HG03354 (cell line): ENCODE measurements around the gene ICAM3.
"Not testable (repeated sequence)": the region's sequence is repeated elsewhere in the genome, so short reads cannot be mapped to it uniquely, and the experiment has no call there.

Source experiments
- ATAC-seq: cut with Tn5 transposase; IDR thresholded peaks from one replicate; pipeline ENCODE4 v1.9.1; 2021; ENCODE audit warnings: mild to moderate bottlenecking; ENCODE audit not compliant: unreplicated experiment, poor library complexity, severe bottlenecking

The ICAM3 gene

DNA sequence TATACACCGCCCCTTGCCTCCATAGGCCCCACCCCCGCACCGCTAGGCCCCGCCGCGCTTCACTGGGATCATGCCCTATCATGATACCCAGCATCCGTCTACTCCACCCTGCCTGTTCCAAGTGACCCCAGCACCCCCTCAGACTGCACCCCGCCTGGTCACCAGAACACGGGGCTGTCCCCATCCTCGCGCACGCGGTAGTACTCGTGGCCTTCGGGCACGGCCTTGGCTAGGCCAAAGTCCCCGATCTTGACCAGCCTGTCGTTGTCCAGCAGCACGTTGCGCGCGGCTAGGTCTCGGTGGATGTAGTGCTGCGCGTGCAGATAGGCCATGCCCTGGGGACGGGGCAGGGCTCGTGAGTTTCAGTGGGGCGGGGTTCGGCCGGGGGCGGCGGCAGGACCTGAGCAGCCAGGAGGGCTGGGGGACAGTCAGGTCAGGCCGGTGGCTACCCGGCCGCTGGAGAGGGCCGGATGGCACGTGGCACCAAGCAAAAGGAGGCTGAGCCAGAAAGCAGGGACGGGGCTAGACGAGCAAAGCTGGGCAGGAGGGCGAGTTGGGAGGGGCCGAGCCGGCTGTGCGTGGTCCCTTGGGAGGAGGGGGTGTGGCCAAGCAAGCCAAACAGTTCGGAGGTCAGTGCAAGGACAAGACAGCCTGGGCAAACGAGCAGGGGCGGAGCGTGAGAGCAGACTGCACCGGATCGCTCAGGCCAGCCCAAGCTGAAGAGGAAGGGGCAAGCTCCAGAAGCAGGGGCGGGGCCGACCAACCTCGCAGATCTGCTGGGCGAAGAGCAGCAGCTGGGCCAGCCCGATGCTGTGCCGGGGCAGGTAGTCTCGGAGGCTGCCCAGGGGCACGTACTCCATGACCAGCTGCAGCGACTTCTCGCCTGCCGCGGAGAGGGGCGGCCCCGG is 13.6 kb upstream of the ICAM3 start:
- no peak for ATAC-seq

GRCh38 chr19:10346509-10346908 is 7.1 kb upstream of the ICAM3 start:
- no peak for ATAC-seq

DNA sequence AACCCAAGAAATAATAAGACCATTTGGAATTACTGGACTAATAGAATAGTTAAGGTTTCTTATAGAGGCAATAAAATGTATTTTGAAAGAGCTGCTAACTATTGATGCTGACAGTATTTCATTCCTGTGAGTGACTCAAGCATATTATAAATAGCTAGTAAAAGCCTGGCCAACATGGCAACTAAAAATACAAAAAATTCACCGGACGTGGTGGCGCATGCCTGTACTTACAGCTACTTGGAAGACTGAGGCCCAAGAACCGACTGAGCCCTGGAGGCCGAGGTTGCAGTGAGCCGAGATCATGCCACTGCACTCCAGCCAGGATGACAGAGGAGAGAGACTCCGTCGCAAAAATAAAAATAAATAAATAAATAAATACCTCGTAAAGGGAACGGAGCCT is 5.4 kb upstream of the ICAM3 start:
- no peak for ATAC-seq

- ATAC-seq: no peak
Observed at GRCh38 chr19:10343495-10343894, 4.1 kb upstream of the ICAM3 start.

GRCh38 chr19:10339977-10340376 is 553 bp upstream of the ICAM3 start:
- no peak for ATAC-seq

GRCh38 chr19:10338940-10339339 is 484 bp downstream of the ICAM3 start:
- no peak for ATAC-seq

GRCh38 chr19:10336725-10337124 is 2.7 kb downstream of the ICAM3 start:
- ATAC-seq: not testable (repeated sequence)

GRCh38 chr19:10335352-10335985 is 4.0 kb downstream of the ICAM3 start:
- ATAC-seq: no peak

DNA sequence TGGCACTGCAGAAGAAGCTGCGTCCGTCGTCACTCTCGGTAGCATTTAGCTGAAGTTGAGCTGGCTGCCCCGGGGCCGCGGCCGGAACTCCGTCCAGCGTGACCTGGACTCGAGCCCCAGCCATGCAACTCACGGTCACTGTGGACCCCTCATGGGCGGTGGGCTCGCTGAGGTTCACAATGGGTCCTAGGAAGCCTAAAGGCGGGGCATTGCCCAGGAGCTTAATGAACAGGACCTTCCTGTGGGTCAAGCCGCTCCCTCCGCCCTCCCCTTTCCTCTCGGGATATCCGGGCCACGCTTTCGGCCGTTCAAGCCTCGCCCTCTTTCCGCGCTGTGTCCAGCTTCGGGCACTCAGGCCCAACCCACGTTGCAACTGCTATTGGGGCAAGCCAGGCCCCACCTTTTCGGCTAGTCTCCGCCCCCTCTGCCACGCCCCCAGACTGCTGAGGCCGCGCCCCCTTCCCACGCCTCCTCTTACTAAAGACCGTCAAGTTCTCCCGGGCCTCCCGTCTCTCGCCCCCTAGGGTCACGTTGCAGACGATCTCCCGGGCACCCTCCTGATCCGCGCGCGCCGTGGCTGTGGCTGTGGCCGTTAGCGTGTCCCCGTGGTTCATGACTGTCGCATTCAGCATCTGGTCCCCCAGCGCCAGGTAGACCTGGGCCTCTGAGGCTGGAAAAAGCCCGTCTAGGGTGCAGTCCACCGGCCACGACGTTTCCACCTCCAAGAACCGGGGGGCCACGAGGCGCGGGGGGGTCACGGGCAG is 4.7 kb downstream of the ICAM3 start:
- no peak for ATAC-seq

GRCh38 chr19:10333758-10334587 is 5.5 kb downstream of the ICAM3 start:
- ATAC-seq: no peak

DNA sequence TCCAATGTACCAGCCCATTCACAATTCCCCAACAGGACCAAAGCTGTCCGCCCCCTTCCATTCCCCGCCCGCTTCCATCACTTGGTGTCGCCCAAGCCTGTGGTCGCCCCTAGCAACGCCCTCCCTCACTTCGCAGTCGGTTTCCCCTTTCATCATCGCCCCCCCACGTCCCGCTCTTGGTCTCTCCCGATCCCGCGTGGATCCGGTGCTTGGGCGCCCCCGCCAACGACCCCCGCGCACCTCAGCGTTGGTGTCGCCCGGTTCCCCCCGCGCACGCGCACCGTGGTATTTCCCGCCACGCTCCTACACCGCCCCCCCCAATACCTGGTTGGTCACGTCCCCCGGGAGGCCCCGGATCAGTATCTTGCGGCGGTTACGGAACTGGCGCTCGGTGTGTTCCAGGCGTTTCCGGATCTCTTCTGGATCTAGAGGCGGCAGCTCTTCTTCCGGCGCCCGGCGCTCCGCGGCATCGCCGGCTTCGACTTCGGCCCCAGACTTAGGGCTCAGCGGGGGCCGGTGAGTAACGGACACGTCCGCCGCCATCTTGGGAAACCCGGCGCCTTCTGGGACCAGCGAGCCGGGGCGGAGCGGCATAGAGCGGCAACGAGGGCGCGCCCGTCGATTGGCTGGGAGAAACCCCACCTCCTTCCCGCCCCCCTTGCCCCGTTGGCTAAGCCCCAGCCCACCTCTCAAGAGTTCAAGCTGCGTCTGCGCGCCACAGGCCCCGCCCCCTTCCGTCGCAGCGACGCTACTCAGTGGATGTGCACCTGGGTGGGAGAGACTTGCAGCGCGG is 6.3 kb downstream of the ICAM3 start, which contains the start of gene RAVER1:
RAVER1 (minus strand) TSS at position 565 of the 793 bp plus-strand sequence; CDS start at position 543, 22 bp downstream.
- ATAC-seq: peak; percentile 84

GRCh38 chr19:10332158-10332964 is 7.1 kb downstream of the ICAM3 start:
- no peak for ATAC-seq

GRCh38 chr19:10329555-10329954 is 9.9 kb downstream of the ICAM3 start:
- no peak for ATAC-seq

DNA sequence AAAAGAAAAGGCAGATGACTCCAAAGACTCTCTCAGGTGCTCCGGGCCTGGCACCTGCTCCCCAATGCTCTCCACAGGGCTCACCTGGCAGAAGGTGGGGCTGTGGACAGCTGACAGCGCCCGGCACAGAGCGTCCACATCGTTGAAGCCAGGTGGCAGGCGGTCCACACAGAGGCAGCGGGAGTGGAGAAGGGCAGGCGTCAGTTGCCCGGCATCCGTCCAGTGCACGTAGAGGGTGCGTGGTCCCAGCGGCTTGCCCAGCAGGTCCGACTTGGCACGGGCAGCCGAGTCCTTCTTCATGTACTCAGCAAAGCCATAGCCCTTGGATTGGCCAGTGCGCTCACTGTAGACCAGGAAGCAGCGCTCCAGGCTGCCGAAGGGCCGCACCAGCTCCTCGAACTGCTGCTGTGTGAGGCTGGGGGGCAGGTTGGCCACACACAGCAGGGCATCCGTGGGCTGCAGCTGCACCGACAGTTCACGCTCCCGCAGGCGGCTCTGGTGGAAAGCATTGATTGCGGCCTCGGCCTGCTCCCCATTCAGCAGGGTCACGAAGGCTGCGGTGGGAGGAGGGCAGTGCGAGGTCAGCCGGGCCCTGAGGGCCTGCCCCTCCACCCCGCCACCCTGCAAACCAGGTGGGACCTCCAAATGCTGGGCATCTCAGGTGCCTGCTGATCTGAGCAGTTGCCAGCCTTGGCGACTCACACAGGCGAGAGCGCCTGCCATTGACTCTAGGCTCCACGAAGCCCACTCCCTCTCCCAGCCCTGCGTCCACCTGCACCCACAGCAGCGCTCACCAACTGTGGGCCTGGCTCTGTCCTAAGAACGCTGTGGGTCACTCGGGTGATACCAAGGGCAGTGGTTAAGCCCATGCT is 10.6 kb downstream of the ICAM3 start:
- ATAC-seq: no peak

DNA sequence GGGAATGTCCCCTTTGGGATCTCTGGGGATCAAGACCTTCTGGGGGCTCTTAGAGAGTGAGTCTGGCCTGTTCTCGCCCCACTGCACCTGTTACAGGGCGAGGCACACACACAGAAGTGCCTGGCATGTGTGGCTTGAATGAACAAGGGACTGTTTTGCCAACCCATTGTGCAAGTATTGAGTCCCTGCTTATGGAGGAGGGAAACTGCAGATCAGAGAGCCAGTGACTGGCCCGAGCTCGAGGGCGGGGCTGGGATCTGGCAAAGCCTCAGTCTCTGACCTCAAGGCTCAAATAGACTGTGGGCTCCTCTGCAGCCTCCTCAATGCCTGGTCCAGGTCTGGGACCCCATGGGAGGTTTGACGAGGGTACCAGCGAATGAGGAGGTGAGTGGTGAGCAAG is 11.6 kb downstream of the ICAM3 start:
- ATAC-seq: no peak

DNA sequence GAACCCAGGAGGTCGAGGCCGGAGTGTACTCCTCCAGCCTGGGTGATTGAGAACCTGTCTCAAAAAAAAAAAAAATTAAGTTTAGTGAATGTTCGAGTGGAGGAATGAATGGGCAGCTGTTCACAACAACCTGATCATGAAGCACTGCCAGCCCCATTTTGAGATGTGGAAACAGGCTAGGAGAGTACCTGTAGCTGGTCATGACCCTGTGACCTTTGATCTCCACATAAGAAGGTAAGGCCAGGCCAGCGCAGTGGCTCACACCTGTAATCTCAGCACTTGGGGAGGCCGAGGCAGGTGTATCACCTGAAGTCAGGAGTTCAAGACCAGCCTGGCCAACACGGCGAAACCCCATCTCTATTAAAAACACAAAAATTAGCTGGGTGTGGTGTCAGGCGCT is 13.7 kb downstream of the ICAM3 start:
- no peak for ATAC-seq
